ENCODE data around the gene MNT.
A peak's percentile ranks its signal among the peaks of the same experiment; 100 is the strongest.

MNT gene

GRCh38 chr17:2395258-2396181, 5.3 kb downstream of the MNT start:
- DNase-seq: peak in 1 of 2 donors; percentile 55

GRCh38 chr17:2394775-2395201, 6.1 kb downstream of the MNT start:
- DNase-seq: no peak

- no peak for DNase-seq
Observed at GRCh38 chr17:2393954-2394749, 6.7 kb downstream of the MNT start.

- peak; percentile 92 to 94 for DNase-seq
Observed at GRCh38 chr17:2393174-2393953, 7.5 kb downstream of the MNT start.

GRCh38 chr17:2392252-2393173, 8.3 kb downstream of the MNT start:
- DNase-seq: peak; percentile 96 to 97

GRCh38 chr17:2391597-2392251, 9.1 kb downstream of the MNT start:
- DNase-seq: no peak

GRCh38 chr17:2390199-2390836, 10.5 kb downstream of the MNT start:
- DNase-seq: no peak

- no peak for DNase-seq
Observed at GRCh38 chr17:2388683-2389055, 12.2 kb downstream of the MNT start.

GRCh38 chr17:2388020-2388682, 12.7 kb downstream of the MNT start:
- DNase-seq: no peak

GRCh38 chr17:2387086-2388019, 13.5 kb downstream of the MNT start:
- no peak for DNase-seq

GRCh38 chr17:2386400-2387085, 14.3 kb downstream of the MNT start:
- DNase-seq: no peak

GRCh38 chr17:2385240-2386210, 15.3 kb downstream of the MNT start:
- no peak for DNase-seq

GRCh38 chr17:2384439-2385127, 16.3 kb downstream of the MNT start:
- DNase-seq: no peak

- DNase-seq: no peak
Observed at GRCh38 chr17:2383628-2384167, 17.2 kb downstream of the MNT start.

GRCh38 chr17:2380950-2381649, 19.8 kb downstream of the MNT start:
- DNase-seq: no peak
